Ascending aorta (tissue), 2 donors: Measurements from ENCODE around the gene REL. TPM values are rescaled to one million over a fixed set of nuclear protein-coding genes. Genes with fewer than 3 reads are reported as not detected.
"Not testable (repeated sequence)": the region's sequence is repeated elsewhere in the genome, so short reads cannot be mapped to it uniquely, and the experiment has no call there.

Experiments used
- DNase-seq, 2 donors: peaks; one replicate each; pipeline ENCODE4 v3.0.0-alpha.2; 2019; ENCODE audit warnings: low spot score in 2 of 2
- H3K27ac ChIP-seq, 2 donors: fragments of 200-600 bp; sonication (generic); one replicate each; pipeline ENCODE4 v1.5.1; 2016 to 2017; ENCODE audit warnings: mild to moderate bottlenecking in 1 of 2
- H3K27me3 ChIP-seq: fragments of 200-600 bp; sonication (generic); one replicate; pipeline ENCODE4 v1.5.1; 2017
- H3K36me3 ChIP-seq, 2 donors: fragments of 200-600 bp; sonication (generic); one replicate each; pipeline ENCODE4 v1.5.1; 2016
- H3K4me1 ChIP-seq, 2 donors: fragments of 200-600 bp; sonication (generic); one replicate each; pipeline ENCODE4 v1.5.1; 2016 to 2017; ENCODE audit warnings: mild to moderate bottlenecking in 1 of 2
- H3K4me3 ChIP-seq, 2 donors: fragments of 200-600 bp; sonication (generic); one replicate each; pipeline ENCODE4 v1.5.1; 2016 to 2017; ENCODE audit warnings: mild to moderate bottlenecking in 1 of 2
- H3K9me3 ChIP-seq, 2 donors: fragments of 200-600 bp; sonication (generic); one replicate each; pipeline ENCODE4 v1.5.1; 2016
- intact Hi-C: fragments of 100-400 bp; cut with DNase I; formaldehyde crosslinking; loops from one replicate; pipeline ENCODE4 v1.15.1; 2023
- total RNA-seq: library from RNA; depleted of rRNA; stranded (reverse); fragments of >200 nt; gene quantifications from one replicate; pipeline ENCODE4 v1.1.0, GENCODE V29; 2016
- TF ChIP-seq, protein P1 (sequence below), 3 experiments: fragments of 200-600 bp in 2 of 3; fragments of 450-650 bp in 1 of 3; sonication (generic) in 2 of 3; IDR thresholded peaks; one replicate each; pipeline ENCODE4 v1.5.1; 2016 to 2019; ENCODE audit warnings: antibody characterized with exemption in 3 of 3, mild to moderate bottlenecking in 1 of 3, moderate library complexity in 1 of 3

The REL gene
- total RNA-seq, 1 donor from 2014 or later: 5.3 TPM

DNA sequence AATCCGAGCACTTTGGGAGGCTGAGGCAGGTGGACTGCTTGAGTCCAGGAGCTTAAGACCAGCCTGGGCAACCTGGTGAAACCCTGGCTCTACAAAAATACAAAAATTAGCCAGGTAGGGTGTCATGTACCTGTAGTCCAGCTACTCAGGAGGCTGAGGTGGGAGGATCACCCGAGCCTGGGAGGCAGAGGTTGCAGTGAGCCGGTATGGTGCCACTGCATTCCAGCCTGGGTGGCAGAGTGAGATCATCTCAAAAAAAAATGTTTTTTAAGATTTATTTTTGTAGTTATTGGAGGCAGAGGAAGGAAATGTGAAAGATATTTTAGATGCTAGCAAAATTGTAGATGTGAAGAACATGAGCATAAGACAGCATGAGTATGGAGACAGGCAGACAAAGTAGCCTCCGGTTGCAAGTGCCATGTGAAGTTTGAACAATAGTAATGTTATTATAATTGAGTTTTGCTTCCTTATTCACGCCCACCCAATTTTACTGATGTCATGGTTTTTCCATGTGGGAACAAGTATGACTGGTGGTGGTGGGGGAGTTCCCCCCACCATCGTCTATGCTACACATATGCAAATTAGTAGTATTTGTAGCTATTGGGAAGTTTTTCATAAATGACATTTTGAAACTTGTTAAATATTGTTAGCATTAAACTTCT is 18.0 kb downstream of the REL start:
- peaks cover 36 to 41% of the 10 kb centered on the region in 2 donors for H3K36me3 ChIP-seq
- H3K27ac ChIP-seq: no peak overlapping the region
- H3K27me3 ChIP-seq: no peaks in the 10 kb centered on the region
- H3K4me1 ChIP-seq: no peaks in the 10 kb centered on the region
- intact Hi-C loops: loop anchor here (5.0 kb wide), 1 partner anchor 52 kb away; no protein-coding TSS in a partner anchor
- no peak overlapping the region for H3K4me3 ChIP-seq
- no peak for DNase-seq
- H3K9me3 ChIP-seq: no peaks in the 10 kb centered on the region
- TF ChIP-seq, protein P1, sequence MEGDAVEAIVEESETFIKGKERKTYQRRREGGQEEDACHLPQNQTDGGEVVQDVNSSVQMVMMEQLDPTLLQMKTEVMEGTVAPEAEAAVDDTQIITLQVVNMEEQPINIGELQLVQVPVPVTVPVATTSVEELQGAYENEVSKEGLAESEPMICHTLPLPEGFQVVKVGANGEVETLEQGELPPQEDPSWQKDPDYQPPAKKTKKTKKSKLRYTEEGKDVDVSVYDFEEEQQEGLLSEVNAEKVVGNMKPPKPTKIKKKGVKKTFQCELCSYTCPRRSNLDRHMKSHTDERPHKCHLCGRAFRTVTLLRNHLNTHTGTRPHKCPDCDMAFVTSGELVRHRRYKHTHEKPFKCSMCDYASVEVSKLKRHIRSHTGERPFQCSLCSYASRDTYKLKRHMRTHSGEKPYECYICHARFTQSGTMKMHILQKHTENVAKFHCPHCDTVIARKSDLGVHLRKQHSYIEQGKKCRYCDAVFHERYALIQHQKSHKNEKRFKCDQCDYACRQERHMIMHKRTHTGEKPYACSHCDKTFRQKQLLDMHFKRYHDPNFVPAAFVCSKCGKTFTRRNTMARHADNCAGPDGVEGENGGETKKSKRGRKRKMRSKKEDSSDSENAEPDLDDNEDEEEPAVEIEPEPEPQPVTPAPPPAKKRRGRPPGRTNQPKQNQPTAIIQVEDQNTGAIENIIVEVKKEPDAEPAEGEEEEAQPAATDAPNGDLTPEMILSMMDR (IDR thresholded peaks at IDR 0.05): no peak

DNA sequence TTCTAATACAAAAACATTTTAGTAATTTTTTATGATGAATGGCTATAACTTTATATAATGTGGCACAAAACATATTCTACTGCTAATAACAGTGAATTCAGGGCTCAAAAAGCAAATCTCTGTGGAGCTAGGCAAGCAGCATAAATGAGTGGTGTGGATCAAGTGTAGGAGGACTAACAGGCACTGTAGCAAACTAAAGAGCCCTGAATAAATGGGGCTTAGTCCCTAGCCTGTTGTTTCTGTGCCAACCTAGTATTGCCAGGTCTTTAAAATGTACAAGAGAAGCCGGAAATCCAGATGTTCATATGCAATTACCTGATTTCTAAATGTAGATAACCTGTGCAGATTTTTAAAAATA is 18.5 kb downstream of the REL start:
- no peaks in the 10 kb centered on the region for H3K9me3 ChIP-seq
- H3K27me3 ChIP-seq: no peaks in the 10 kb centered on the region
- intact Hi-C loops: loop anchor here (5.0 kb wide), 1 partner anchor 53 kb away; no protein-coding TSS in a partner anchor
- H3K4me1 ChIP-seq: no peaks in the 10 kb centered on the region
- H3K4me3 ChIP-seq: no peak overlapping the region
- peaks cover 32 to 39% of the 10 kb centered on the region in 2 donors for H3K36me3 ChIP-seq
- no peak overlapping the region for H3K27ac ChIP-seq
- TF ChIP-seq, protein P1 (IDR thresholded peaks at IDR 0.05): no peak
- DNase-seq: no peak

DNA sequence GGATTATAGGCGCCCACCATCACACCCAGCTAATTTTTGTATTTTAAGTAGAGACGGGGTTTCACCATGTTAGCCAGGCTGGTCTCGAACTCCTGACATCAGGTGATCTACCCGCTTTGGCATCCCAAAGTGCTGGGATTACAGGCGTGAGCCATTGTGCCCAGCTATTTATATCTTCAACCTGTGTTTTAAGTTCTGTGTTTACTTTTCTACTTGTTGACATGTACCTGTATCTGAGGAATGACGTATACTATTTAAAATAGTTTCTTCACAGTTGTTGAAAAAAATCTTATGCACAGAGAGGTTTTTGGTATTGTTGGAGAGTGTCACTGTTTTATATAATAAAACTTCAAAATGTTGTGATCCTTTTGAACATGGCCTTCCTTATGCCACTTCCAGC is 19.9 kb downstream of the REL start:
- intact Hi-C loops, DNase-seq, H3K4me3 ChIP-seq, H3K27me3 ChIP-seq, H3K9me3 ChIP-seq, H3K27ac ChIP-seq, H3K4me1 ChIP-seq: not testable (repeated sequence)
- peaks cover 24 to 28% of the 10 kb centered on the region in 2 donors for H3K36me3 ChIP-seq

DNA sequence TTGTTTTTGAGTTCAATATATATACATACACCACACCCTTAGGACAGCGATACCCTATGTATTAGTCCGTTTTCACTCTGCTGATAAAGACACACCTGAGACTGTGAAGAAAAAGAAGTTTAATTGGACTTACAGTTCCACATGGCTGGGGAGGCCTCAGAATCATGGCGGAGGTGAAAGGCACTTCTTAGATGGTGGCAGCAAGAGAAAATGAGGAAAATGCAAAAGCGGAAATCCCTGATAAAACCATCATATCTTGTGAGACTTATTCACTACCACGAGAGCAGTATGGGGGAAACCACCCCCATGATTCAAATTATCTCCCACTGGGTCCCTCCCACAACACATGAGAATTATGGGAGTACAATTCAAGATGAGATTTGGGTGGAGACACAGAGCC is 24.5 kb downstream of the REL start:
- H3K36me3 ChIP-seq: peaks cover 16 to 26% of the 10 kb centered on the region in 2 donors
- H3K27me3 ChIP-seq, intact Hi-C loops: not testable (repeated sequence)

DNA sequence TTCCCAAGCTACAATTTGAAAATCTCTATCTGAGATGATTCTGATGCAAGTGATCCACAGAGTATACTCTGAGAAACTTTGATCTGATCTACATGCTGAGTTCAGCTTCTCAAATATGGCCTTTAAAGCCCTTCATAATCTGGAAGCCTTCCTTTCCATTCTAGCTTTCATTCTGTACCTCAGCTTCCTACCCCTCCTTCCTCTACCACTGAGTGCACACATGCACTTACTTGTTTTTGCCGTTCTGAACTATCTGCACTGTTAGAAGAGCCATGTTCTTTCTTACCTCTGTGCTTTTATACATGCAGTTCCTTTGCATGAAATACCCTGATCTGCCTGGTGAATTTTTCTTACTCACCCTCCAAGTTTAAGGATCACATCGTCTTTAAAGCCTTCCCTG is 25.0 kb downstream of the REL start:
- H3K36me3 ChIP-seq: peaks cover 12 to 23% of the 10 kb centered on the region in 2 donors
- H3K4me1 ChIP-seq: no peaks in the 10 kb centered on the region
- no peaks in the 10 kb centered on the region for H3K27me3 ChIP-seq
- no peaks in the 10 kb centered on the region for H3K9me3 ChIP-seq
- DNase-seq: no peak
- intact Hi-C loops: no loop called here
- H3K27ac ChIP-seq: no peak overlapping the region
- TF ChIP-seq, protein P1 (IDR thresholded peaks at IDR 0.05): no peak
- no peak overlapping the region for H3K4me3 ChIP-seq

More for the DNA sequence above, 24.5 kb downstream of the REL start:
- H3K4me3 ChIP-seq, H3K27ac ChIP-seq, H3K9me3 ChIP-seq, DNase-seq, H3K4me1 ChIP-seq: not testable (repeated sequence)

DNA sequence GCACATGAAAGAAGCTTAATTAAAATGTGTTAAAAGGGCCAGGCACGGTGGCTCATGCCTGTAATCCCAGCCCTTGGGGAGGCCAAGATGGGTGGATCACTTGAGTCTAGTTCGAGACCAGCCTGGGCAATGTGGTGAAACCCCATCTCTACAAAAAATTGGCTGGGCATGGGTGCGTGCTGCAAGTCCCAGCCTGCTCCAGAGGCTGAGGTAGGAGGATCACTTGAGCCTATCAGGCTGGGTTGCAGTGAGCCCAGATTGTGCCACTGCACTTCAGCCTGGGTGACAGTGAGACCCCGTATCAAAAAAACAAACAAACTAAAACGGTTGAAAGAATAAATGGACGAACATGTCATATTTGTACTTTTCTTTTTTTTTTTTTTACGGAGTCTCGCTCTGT is 26.0 kb downstream of the REL start:
- Histone ChIP-seq H3K36me3 (peaks cover 9 to 21% of the 10 kb centered on the region in 2 donors), H3K9me3 (no peaks in the 10 kb centered on the region), H3K27me3 (no peaks in the 10 kb centered on the region), H3K4me3 (no peak overlapping the region), H3K4me1 (no peaks in the 10 kb centered on the region), H3K27ac (no peak overlapping the region)
- TF ChIP-seq, protein P1 (IDR thresholded peaks at IDR 0.05): no peak
- no peak for DNase-seq
- intact Hi-C loops: no loop called here
